ENCODE data around the gene PRSS22.

The PRSS22 gene

GRCh38 chr16:2827831-2828520 lies 30.0 kb downstream of the PRSS22 start:
- DNase-seq, result no peak

- DNase-seq, result no peak
These were observed 30.6 kb downstream of the PRSS22 start for GRCh38 chr16:2827374-2827791.

GRCh38 chr16:2826591-2827373 lies 31.2 kb downstream of the PRSS22 start:
- DNase-seq, result no peak

GRCh38 chr16:2825906-2826305 lies 32.1 kb downstream of the PRSS22 start:
- no peak for DNase-seq

GRCh38 chr16:2825049-2825742 lies 32.8 kb downstream of the PRSS22 start:
- DNase-seq, result no peak

GRCh38 chr16:2824626-2825025 lies 33.3 kb downstream of the PRSS22 start:
- no peak for DNase-seq

- no peak for DNase-seq
These were observed 35.5 kb downstream of the PRSS22 start for GRCh38 chr16:2822496-2822895.

- no peak for DNase-seq
These were observed 35.8 kb downstream of the PRSS22 start for GRCh38 chr16:2822158-2822495.

- DNase-seq, result no peak
These were observed 36.3 kb downstream of the PRSS22 start for GRCh38 chr16:2821487-2822157.

- DNase-seq, result no peak
These were observed 37.0 kb downstream of the PRSS22 start for GRCh38 chr16:2820836-2821486.

- no peak for DNase-seq
These were observed 37.8 kb downstream of the PRSS22 start for GRCh38 chr16:2819939-2820835.

GRCh38 chr16:2819179-2819938 lies 38.6 kb downstream of the PRSS22 start:
- no peak for DNase-seq

- DNase-seq, result no peak
These were observed 39.6 kb downstream of the PRSS22 start for GRCh38 chr16:2818272-2818876.

- DNase-seq, result no peak
These were observed 40.4 kb downstream of the PRSS22 start for GRCh38 chr16:2817340-2818271.

- no peak for DNase-seq
These were observed 41.1 kb downstream of the PRSS22 start, which contains the start of gene PRSS21 for GRCh38 chr16:2816751-2817339. TSS of gene PRSS21 (plus strand) at chr16:2817237. CDS start at chr16:2817269, 32 bp downstream.

GRCh38 chr16:2815299-2815771 lies 42.6 kb downstream of the PRSS22 start:
- DNase-seq, result no peak

- no peak for DNase-seq
These were observed 43.2 kb downstream of the PRSS22 start for GRCh38 chr16:2814551-2815298.

- DNase-seq, result no peak
These were observed 44.2 kb downstream of the PRSS22 start for GRCh38 chr16:2813771-2814221.

Data from NCI-H146 (cell line).